ENCODE results near the gene GABRB3. TPM values are rescaled to one million over a fixed set of nuclear protein-coding genes. Genes with fewer than 3 reads are reported as not detected.

GABRB3 gene
- total and polyA plus RNA-seq, 2 donors (not counting 1 experiment from before 2014, with no cell fraction given) = 0.07 TPM; not detected in 1

GRCh38 chr15:26641144-26641543 is 131.7 kb downstream of the GABRB3 start:
- ATAC-seq (ENCODE audit: low read depth) (no peak), DNase-seq (no peak)
- 91% methylated on average over 6 of the region's 6 CpGs for WGBS (ENCODE audit: insufficient coverage)
- Histone ChIP-seq H3K9me3 (ENCODE audit: control extremely low read depth in 1 of 3, control insufficient read depth in 2 of 3, insufficient read depth in 1 of 3, low read length in 2 of 3) (peaks cover 0 to 8% (median 0%) of the 10 kb centered on the region in 3 donors), H3K4me3 (ENCODE audit: control extremely low read depth in 1 of 5, extremely low read depth in 1 of 5, insufficient read depth in 1 of 5, low read depth in 2 of 5, low read length in 4 of 5) (no peak overlapping the region), H4K20me1 (ENCODE audit: control insufficient read depth, insufficient read depth, low read length, poor library complexity, severe bottlenecking) (no peaks in the 10 kb centered on the region), H3K9ac (ENCODE audit: low read length) (no peak overlapping the region), H2AFZ (ENCODE audit: insufficient read depth, low read depth, low read length, poor library complexity, severe bottlenecking) (no peak overlapping the region), H3K27ac (ENCODE audit: low read length in 2 of 2) (no peak overlapping the region), H3K36me3 (replicated peaks in 1 of 2; ENCODE audit: control extremely low read depth in 1 of 2, control insufficient read depth in 1 of 2, extremely low read depth in 1 of 2, insufficient read depth in 2 of 2, low read length in 1 of 2) (no peaks in the 10 kb centered on the region), H3K79me2 (ENCODE audit: control insufficient read depth, insufficient read depth, low read length) (no peaks in the 10 kb centered on the region), H3K27me3 (replicated peaks in 1 of 4; ENCODE audit: control extremely low read depth in 1 of 4, control insufficient read depth in 3 of 4, insufficient read depth in 4 of 4, low read length in 3 of 4) (no peaks in the 10 kb centered on the region), H3K4me2 (replicated peaks; ENCODE audit: low read depth, low read length, poor library complexity, severe bottlenecking) (no peak overlapping the region), H3K4me1 (ENCODE audit: control insufficient read depth in 2 of 2, insufficient read depth in 2 of 2, low read length in 2 of 2) (no peaks in the 10 kb centered on the region)
- no peak for TF ChIP-seq EZH2 (IDR thresholded peaks at IDR 0.05; ENCODE audit: borderline replicate concordance, insufficient read depth, low read depth, low read length, poor library complexity, severe bottlenecking)
- no peak for TF ChIP-seq CTCF (IDR thresholded peaks at IDR 0.05)
- Mint-ChIP-seq H3K9me3 (ENCODE audit: insufficient read depth) (peaks cover 13% of the 10 kb centered on the region), H3K4me3 (no peak overlapping the region), H3K27ac (no peak overlapping the region), H3K4me1 (no peaks in the 10 kb centered on the region), H3K27me3 (no peaks in the 10 kb centered on the region)
- ChIA-PET POLR2A (no interaction called here), CTCF (no interaction called here)
- intact Hi-C loops (cut with micrococcal nuclease) = no loop called here

- ChIA-PET CTCF (no interaction called here), POLR2A (no interaction called here)
- Histone ChIP-seq H3K36me3 (replicated peaks in 1 of 2; ENCODE audit: control extremely low read depth in 1 of 2, control insufficient read depth in 1 of 2, extremely low read depth in 1 of 2, insufficient read depth in 2 of 2, low read length in 1 of 2) (no peaks in the 10 kb centered on the region), H3K4me3 (ENCODE audit: control extremely low read depth in 1 of 5, extremely low read depth in 1 of 5, insufficient read depth in 1 of 5, low read depth in 2 of 5, low read length in 4 of 5) (no peak overlapping the region), H3K27ac (ENCODE audit: low read length in 2 of 2) (no peak overlapping the region), H3K9ac (ENCODE audit: low read length) (no peak overlapping the region), H3K4me2 (replicated peaks; ENCODE audit: low read depth, low read length, poor library complexity, severe bottlenecking) (no peak overlapping the region), H4K20me1 (ENCODE audit: control insufficient read depth, insufficient read depth, low read length, poor library complexity, severe bottlenecking) (no peaks in the 10 kb centered on the region), H3K79me2 (ENCODE audit: control insufficient read depth, insufficient read depth, low read length) (no peaks in the 10 kb centered on the region), H3K9me3 (ENCODE audit: control extremely low read depth in 1 of 3, control insufficient read depth in 2 of 3, insufficient read depth in 1 of 3, low read length in 2 of 3) (peaks cover 0 to 8% (median 0%) of the 10 kb centered on the region in 3 donors), H3K27me3 (replicated peaks in 1 of 4; ENCODE audit: control extremely low read depth in 1 of 4, control insufficient read depth in 3 of 4, insufficient read depth in 4 of 4, low read length in 3 of 4) (no peaks in the 10 kb centered on the region), H3K4me1 (ENCODE audit: control insufficient read depth in 2 of 2, insufficient read depth in 2 of 2, low read length in 2 of 2) (no peaks in the 10 kb centered on the region), H2AFZ (ENCODE audit: insufficient read depth, low read depth, low read length, poor library complexity, severe bottlenecking) (no peak overlapping the region)
- 100% methylated on average over 2 of the region's 5 CpGs for WGBS (ENCODE audit: insufficient coverage)
- no peak for DNase-seq
- Mint-ChIP-seq H3K27me3 (no peaks in the 10 kb centered on the region), H3K27ac (no peak overlapping the region), H3K9me3 (ENCODE audit: insufficient read depth) (peaks cover 12% of the 10 kb centered on the region), H3K4me1 (no peaks in the 10 kb centered on the region), H3K4me3 (no peak overlapping the region)
- intact Hi-C loops (cut with micrococcal nuclease) = no loop called here
- TF ChIP-seq CTCF (IDR thresholded peaks at IDR 0.05) (no peak), EZH2 (IDR thresholded peaks at IDR 0.05; ENCODE audit: borderline replicate concordance, insufficient read depth, low read depth, low read length, poor library complexity, severe bottlenecking) (no peak)
- no peak for ATAC-seq (ENCODE audit: low read depth)
Measured at GRCh38 chr15:26640601-26641000, 132.3 kb downstream of the GABRB3 start.

Data from B cell (primary cell).